HG03280 (cell line): ENCODE measurements around the gene SLC30A3.
"Not testable (repeated sequence)": the region's sequence is repeated elsewhere in the genome, so short reads cannot be mapped to it uniquely, and the experiment has no call there.

Experiments
- ATAC-seq: cut with Tn5 transposase; IDR thresholded peaks from one replicate; pipeline ENCODE4 v1.9.1; 2021; ENCODE audit warnings: mild to moderate bottlenecking, moderate library complexity; ENCODE audit not compliant: unreplicated experiment

Gene SLC30A3

GRCh38 chr2:27262379-27263286 lies at the start of gene SLC30A3:
TSS of gene SLC30A3 (minus strand) at chr2:27263047. CDS start at chr2:27262906, 141 bp downstream.
- no peak for ATAC-seq

GRCh38 chr2:27312152-27312551 lies 49.3 kb upstream of the SLC30A3 start:
- ATAC-seq = no peak

GRCh38 chr2:27309651-27310050 lies 46.8 kb upstream of the SLC30A3 start:
- no peak for ATAC-seq

GRCh38 chr2:27308359-27308881 lies 45.6 kb upstream of the SLC30A3 start, which contains the start of gene UCN:
TSS of gene UCN (minus strand) at chr2:27308445. CDS start at chr2:27307895, 550 bp downstream.
- no peak for ATAC-seq

GRCh38 chr2:27307545-27308358 lies 44.9 kb upstream of the SLC30A3 start:
- ATAC-seq = no peak

GRCh38 chr2:27307287-27307544 lies 44.4 kb upstream of the SLC30A3 start:
- no peak for ATAC-seq

- no peak for ATAC-seq
These were observed 43.9 kb upstream of the SLC30A3 start for GRCh38 chr2:27306573-27307286.

- ATAC-seq = no peak
These were observed 43.3 kb upstream of the SLC30A3 start for GRCh38 chr2:27306136-27306535.

GRCh38 chr2:27305516-27305915 lies 42.7 kb upstream of the SLC30A3 start:
- ATAC-seq = no peak

GRCh38 chr2:27304488-27305240 lies 41.8 kb upstream of the SLC30A3 start:
- ATAC-seq = no peak

GRCh38 chr2:27303093-27304025 lies 40.5 kb upstream of the SLC30A3 start:
- no peak for ATAC-seq

- ATAC-seq = not testable (repeated sequence)
These were observed 37.8 kb upstream of the SLC30A3 start for GRCh38 chr2:27300606-27301005.

- no peak for ATAC-seq
These were observed 35.7 kb upstream of the SLC30A3 start for GRCh38 chr2:27298391-27299080.

GRCh38 chr2:27297195-27297594 lies 34.3 kb upstream of the SLC30A3 start:
- ATAC-seq = no peak

- ATAC-seq = no peak
These were observed 33.6 kb upstream of the SLC30A3 start for GRCh38 chr2:27296481-27296880.

GRCh38 chr2:27294928-27295327 lies 32.1 kb upstream of the SLC30A3 start:
- no peak for ATAC-seq

GRCh38 chr2:27291865-27292264 lies 29.0 kb upstream of the SLC30A3 start:
- ATAC-seq = no peak

GRCh38 chr2:27290549-27290948 lies 27.7 kb upstream of the SLC30A3 start:
- no peak for ATAC-seq

GRCh38 chr2:27288610-27289009 lies 25.8 kb upstream of the SLC30A3 start:
- ATAC-seq = no peak
